ENCODE data around the gene ADAMTS12.

ADAMTS12 gene

DNA sequence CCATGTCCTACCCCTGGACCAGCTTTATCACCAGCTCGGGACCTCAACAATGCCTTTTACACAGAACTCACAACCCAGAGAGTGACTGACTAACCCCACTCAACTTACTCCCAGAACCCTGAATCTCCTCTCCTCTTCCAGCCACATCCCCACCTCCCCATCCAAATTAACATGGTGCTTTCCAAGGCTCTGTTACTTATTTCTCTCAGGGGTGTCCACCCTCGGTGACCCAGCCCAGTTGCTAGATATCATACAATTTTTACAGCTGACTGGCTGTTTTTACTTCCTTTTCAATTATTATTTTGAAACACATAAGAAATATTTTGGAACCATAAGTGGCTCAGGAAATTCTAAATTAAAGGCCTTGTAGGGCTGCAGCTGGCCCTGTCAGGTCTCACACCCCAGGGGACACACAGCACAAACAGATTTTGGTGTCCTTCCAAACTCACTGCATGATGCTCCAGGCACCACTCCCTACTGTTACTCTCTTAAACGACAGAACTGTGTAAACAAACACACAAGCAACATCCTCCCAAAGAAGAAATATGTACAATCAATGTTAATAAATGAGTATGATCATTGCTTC lies 180.6 kb downstream of the ADAMTS12 start:
- DNase-seq (ENCODE audit: low spot score): no peak

DNA sequence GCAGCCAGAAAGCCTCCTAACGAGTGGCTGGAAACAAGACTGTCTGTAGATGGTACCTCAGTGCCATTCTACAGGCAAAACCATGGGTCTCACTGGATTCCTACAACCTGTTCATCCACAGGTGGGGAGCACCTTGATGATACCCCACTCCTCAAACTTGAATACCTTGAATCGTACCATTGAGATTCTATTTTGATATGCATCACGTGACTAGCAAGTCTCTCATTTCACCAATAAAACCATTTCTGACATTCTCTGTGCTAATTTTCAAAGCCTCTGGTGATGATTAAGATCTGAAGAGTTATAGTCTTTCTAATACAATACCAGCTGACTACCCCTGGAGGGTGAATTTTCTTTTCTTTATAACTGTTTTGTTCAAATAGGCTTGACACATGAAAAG lies 188.9 kb downstream of the ADAMTS12 start:
- DNase-seq (ENCODE audit: low spot score): no peak

DNA sequence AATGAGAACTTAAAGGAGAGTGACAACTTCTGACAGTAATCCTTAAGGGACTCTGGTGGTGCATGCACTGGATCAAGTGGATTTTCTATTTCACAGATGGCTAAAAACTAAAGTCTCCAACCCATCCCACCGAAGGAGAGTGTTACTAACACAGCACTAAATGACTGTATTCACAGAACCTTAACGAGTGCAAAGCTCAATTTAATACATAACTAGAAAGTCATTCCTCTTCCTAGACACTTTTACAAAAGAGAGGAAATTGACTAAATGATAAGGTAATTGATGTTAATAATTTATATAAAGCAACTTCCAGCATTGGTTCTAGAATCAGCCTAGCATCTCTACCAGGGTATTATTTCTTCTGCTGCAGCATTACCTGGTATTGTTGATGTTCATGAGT lies 189.8 kb downstream of the ADAMTS12 start:
- DNase-seq (ENCODE audit: low spot score): no peak

DNA sequence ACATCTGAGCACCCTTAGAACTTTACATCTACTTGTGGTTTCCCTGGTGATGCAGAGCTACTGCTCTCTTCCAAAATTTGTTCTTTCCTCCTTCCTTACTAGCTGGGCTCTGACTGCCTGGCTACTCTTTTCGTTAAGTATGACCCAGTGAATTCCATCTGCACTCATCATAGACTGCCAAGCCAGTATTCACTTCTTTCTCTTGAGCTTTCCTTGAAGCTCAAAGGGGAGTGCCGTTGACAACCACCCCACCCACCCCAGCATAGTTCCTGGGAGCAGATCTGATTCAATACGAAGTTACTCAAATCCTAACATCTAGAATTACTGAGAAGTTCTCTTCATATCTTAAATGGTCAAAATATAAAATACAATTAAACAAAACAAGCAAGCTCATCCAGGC lies 190.5 kb downstream of the ADAMTS12 start:
- no peak for DNase-seq (ENCODE audit: low spot score)

DNA sequence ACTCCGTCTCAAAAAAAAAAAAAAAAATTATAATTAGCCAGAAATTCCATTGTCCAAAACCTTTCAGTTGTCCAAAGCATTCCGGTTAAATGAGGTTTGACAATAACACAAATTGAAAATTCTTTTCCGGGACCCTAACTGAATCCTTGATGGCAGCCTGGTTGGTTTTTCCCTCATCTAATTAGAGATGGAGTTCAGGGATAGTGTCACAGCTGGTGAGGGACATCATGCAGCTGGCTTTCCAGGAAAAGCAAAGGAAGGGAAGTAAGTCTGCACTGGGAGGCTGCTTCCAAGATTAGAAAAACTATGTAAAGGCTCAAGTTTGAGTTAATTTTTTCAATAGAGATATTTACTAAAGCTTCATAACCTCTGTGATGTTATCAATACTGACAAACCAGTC lies 195.4 kb downstream of the ADAMTS12 start:
- no peak for DNase-seq (ENCODE audit: low spot score)

DNA sequence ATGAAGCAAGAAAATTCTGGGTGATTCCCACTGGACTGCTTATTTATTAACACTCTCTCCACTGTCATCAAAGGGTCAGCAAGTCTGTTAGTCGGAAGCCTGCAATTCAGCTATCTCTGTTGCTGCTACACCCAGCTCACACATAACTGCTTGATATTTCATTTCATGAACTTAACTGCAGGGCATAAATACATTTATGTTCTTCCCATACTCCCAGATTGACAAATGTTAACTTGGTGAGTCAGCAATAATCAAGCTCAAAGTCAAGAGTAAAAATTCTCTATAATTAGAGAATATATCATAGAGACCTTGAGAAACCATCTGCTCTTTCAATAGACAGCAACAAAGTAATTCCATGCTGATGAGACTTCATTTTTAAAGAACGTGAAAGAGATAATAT lies 198.8 kb downstream of the ADAMTS12 start:
- DNase-seq (ENCODE audit: low spot score): no peak

DNA sequence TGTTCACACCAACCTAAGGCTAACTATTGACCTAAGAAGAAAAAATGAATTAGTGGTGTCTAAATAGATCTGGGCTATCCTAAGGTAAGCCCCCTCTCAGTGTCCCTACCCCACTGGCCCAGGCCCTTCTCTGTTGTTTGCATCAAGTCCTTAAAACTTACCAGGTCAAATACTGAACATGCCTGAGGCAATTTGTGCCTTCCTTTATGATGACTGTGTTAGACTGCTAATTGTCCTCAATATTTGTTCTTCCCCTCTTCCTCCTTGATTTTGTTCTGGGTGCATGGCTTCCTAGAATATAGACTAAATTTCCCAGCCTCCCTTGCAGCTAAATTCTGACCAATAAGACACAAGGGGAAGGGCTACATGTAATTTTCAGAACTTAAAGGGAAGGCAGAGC lies 199.9 kb downstream of the ADAMTS12 start:
- DNase-seq (ENCODE audit: low spot score): no peak

DNA sequence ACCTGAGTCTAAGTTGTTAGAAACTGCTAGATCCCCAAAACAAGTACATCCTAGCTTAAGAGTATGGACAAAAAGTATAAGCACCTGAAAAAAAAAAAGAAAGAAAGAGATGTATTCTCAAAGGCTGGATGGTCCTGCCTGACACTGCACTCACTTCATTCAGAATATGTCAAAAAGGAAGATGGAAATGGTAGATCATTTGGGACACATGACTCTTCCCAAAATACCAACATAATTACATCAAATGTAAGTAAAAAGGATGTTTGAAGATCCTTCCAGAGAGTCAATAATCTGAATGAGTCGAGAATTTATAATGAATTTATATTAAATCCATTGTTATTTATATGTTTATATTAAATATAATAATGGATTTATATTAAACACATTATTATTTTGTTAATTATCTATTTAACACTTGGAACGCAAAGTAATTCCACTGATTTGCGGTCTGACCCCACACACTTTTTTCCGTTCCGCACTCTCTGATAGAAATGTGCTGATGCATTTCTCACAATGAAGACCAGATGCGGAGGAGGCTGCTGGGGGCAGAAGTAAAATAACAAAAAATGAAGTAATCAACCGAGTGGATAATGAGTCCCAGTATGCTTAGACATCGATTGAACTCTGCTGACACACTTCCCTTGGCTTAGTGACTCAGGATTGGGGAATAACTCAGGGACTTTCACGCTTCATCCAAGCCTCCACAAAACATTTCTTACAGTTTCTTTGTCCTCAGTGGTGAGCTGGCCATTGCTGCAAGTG lies 201.2 kb downstream of the ADAMTS12 start:
- no peak for DNase-seq (ENCODE audit: low spot score)

DNA sequence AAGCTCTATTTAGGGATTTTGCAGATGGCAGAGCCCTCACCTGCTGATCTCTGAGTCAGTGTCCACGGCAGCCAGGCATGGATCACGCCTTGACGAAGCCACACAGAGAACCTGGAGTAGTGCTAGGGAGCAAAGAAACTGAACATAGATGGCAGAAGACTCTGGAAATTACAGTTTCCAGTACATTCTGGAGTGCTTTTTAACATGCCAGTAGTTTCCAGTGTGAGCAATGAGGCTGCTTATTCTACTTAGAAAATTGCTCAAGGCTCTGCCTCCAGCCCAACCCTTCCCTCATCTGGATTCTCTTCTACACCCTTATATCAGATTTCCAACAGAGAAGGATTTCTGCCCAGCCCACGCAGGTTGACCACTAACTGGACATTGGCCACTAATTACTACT lies 203.3 kb downstream of the ADAMTS12 start:
- DNase-seq (ENCODE audit: low spot score): no peak

DNA sequence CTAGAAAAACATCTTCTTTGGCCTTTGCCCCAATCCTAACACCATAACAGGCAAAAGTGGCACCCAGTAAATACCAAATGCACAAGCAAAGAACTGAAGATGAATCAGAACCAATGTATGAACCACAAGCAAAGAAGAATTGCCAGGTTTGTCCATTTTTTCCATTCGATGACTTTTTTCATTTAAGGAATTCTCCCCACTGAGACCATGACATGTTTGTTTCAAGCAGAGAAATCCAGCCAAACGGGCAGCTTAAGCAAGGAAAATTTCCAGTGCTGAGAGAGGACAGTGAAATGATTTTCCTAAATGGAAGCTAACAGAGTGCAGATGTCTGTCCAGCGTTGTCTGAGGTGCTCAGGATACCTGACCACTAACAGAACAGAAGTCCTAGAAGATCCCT lies 203.7 kb downstream of the ADAMTS12 start:
- no peak for DNase-seq (ENCODE audit: low spot score)

DNA sequence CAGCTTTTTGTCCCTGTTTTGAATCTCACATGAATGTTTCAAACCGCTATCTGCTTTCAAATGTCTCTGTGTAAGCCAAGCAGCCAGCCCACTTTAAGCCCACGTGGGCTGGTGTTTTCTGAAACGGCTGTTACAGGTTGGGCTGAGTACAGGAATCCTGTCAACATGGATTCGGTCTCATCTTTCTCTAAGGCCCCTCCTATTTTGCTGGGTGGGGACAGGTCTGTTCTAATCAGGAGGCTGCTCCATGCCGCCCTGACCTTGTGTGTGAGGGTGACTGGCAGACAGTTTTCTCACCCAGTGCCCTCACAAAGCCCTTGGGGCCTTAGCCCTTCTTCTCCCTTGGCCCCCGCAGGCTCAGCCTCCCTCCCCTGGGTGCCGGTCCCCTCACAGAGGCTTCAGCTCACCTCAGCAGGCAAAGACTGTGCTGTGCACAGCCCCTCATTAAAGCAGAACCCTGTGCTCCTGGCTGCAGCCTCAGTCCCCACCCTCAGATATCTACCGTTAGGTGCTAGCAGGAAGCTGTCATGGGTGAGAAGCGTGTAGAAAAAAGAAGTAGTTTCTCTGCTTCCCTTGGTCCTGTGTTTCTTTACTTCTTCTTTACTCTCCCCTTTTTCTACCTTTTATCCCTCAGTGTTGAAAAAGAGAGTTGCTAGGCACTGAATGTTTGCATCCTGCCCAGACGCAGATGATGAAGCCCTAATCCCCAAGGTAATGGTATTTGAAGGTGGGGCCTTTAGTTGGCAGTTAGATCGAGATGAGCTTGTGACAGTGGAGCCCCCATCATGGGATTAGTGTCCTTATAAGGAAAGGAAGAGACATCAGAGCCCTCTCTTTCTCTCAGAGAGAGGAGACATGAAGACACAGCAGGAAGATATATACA lies 205.7 kb downstream of the ADAMTS12 start:
- no peak for DNase-seq (ENCODE audit: low spot score)

DNA sequence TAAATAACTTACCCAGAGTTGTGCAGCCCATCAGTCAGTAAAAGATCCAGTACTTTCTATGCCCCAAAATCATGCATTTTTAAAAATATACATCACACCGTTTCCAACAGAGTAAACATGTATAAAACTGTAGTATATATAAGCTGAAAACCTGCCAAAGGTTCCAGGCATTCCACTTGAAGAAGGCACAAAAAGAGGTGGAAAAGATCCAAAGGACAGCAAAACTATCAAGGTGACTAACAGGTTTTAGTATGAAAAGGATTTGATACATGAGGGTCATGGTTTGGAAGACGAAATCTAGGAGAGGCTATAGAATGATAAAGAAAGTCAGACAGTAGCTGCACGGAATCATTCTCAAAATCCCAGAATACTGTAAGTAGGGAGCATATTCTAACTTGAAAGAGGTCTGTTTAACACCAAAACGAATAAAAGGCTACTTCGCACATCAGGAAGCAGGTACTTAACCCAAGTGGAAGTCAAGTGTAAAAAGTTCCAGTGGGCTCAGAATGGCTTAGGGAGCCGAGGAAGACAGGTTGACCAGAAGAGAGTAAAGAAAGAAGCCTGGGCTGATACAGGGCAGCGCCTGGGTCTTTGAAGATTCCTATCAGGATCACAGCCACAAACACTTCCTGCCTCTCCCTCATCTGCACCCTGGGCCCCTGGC lies 207.2 kb downstream of the ADAMTS12 start:
- no peak for DNase-seq (ENCODE audit: low spot score)

DNA sequence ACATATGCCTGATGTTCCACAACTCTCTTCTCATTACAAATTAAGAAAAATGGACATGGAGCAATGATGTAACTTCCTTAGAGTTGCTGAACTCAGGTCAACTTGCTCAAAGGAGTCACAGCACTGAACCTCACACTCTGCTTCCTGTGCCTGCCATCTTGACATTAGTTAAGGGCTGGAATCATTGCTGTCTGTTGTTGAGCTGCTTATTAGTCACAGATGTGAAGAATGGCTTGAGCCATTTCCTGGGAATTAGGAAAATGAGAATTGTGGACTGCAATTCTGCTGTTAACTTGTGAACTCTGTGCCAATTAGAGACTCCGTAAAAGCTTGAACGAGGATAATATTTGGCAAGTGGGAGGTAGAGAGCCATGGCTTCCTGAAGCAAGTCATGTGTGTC lies 212.0 kb downstream of the ADAMTS12 start:
- no peak for DNase-seq (ENCODE audit: low spot score)

DNA sequence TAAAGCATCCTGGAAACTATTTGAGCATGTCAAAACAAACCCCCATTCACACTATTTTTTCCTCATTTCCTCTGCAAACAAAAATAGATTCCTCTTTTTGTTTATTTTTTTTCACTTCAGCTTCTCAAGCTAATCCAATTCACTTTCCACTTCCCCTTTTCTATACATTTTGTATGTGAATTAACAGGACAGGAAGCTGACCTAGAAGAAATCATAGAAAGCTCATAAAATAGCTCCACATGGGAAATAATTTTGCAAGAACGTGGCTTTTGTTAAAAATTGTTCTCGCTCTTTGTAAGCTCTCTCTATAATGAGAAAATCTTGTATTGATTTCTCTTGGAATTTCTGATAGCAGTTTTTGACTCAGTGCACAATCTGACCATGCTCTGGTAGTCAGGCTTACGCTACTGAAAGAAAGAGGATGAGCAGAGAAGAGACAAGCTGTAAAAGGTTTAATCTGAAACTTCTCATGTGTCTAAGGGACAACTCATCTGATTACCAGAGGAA lies 215.8 kb downstream of the ADAMTS12 start:
- no peak for DNase-seq (ENCODE audit: low spot score)

DNA sequence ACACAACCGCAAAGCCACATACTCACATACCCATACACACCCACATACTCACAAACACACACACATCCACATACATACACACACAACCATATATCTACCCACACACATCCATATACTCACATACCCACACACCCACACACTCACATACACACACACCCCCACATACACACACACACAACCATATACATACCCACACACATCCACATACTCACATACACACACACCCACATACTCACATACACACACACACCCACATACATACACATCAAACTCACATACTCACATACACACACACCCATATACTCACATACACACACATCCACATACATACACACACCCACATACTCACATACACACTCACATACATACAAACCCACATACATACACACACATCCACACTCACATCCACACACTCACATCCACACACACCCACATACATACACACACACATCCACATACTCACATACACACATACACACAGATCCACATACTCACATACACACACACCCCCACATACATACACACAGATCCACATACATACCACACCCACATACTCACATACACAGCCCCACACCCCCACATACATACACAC lies 220.0 kb downstream of the ADAMTS12 start:
- no peak for DNase-seq (ENCODE audit: low spot score)

DNA sequence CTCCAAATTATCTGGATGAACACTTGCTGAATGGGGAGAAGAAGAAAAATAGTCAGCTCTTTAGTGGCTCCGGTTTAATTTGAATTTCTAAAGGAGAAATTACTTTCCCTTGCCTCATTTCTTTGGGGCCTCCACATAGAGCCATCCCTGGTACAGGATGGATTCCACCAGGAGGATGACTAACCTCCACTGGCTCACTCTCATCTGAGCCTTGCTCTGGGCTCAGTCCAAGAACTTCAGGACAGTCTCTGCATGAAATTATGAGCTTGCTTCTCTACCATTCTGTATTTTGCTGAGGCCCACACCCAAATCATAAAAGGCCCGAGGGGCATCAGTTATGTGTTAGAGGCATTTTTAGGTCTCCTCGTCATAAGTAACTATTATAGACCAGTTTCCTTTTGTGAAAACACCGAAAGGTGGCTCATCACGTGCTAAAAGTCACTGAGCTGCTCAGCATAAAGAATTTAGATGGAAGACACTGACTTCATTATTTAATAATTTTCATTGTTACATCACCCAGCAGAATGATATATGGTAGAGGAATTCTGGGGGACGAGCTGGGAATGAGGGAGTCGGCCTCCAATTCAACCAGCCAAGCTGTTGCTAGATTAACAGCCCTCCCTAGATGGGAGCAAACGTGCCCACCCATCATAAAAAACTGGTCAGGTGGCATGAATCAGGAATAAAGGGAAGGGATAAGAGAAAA lies 228.9 kb downstream of the ADAMTS12 start:
- no peak for DNase-seq (ENCODE audit: low spot score)

DNA sequence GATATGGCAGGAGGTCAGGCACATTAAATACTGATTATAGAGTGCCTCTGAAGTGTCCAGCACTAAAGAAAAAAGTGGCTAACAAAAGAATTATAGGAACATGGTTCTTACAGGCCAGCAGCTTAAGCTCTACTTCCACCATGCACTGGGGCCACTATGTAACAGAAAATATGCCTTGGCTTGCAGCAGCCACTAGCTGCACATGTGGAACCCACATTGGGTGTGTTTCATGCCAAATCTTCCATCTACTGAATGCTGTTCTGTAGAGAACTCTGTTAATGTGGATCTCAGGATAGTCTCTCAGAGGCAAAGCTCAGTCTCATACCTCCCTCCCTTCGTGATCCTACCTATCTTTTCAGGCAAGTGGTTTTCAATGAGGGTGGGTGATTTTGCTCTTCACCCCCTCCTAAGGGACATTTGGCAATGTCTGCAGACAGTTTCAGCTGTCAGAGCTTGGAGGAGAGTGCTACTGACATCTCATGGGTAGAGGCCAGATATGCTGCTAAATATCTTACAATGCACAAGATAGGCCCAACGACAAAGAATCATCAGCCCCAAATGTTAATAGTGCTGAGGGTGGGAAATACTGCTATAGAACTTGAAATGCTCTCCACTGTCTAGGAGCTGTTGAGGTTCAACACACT lies 232.1 kb downstream of the ADAMTS12 start:
- no peak for DNase-seq (ENCODE audit: low spot score)

DNA sequence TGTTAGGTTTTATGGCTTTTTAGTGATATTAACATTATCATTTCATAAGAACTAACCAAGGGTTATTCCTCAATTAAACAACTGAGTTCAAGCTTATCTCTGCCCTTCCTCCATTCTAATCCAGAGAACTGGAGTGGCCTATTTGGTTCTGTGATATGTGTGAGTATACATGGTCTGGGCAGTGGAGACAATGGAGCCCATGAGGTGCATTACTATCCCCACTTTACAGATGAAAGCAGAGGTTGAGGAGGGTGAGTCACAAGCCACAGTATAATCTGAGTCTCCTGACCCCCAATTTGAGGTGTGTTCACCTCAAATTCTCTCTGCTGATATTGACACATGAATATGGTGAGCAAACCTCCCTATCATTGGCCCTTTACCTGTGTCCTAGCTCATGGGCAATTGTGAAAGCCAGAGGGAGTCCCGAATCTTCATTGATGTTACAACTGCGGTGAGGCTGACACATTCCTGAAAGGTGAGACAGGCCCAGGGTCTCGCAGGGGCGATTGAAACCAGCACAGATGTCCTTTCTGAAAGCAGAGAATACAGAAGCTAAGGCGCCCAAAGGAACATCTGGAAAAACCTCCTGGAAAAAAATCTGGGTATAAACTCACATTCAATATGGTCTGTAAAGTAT lies 233.9 kb downstream of the ADAMTS12 start:
- no peak for DNase-seq (ENCODE audit: low spot score)

DNA sequence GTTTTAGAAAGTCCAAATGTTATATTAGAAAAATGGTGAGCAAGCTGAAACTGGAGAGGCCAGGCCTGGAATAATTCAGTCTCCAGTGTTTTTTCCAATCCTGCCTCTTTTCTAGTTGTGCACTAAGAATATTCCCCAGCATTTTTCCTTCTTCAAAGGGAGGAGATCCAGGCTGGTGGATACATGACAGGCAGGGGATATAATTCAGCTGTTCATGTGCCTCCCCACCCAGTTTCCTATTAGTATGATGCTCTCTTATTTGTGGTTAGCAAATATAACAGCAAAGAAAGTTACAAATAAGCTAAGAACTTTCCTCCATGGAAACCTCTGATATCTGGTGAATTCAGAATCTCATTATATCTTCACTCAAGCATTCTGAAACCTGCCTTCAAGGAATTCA lies 234.6 kb downstream of the ADAMTS12 start:
- DNase-seq (ENCODE audit: low spot score): no peak

DNA sequence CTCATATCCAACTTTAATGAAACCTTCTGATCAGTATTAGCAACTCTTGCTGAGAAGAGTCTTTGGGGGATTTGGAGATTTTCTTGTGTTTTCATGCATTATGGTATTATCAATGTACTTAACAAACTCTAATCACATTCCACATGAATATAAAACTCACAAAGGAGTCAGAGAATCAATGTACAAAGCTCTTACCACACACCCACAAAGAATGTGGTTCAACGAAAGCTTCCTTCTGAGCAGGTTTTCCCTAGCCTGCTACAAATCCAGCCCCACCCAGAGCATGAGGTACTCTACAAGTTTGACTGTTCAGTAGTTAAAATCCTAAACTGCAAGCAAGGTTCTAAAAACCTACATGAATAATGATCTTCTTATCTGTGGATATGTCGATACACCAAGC lies 240.9 kb downstream of the ADAMTS12 start:
- DNase-seq (ENCODE audit: low spot score): no peak
